Measurements from ENCODE around the gene UAP1L1.

The UAP1L1 gene

DNA sequence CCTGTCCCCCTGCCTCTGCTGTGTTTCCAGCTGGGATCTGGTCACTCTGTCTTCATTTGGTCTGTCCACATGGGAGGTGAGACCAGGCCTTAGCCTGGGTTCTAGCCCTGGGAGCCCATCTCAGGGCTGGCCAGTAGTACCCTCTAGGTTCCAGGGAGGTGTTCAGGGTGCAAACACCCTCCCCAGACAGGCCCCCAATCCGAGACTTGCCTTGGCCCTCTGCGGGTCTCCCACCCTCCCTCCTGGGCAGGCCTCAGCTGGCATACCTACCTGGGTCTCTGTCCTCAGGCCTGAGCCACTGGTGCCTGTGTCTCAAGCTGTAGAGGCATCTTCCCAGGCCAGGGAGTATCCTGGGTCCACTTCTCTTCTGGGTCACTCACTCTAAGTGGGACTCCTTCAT lies 6.0 kb upstream of the UAP1L1 start:
- no peak for DNase-seq (ENCODE audit: low read depth in 3 of 3, low spot score in 1 of 3)

DNA sequence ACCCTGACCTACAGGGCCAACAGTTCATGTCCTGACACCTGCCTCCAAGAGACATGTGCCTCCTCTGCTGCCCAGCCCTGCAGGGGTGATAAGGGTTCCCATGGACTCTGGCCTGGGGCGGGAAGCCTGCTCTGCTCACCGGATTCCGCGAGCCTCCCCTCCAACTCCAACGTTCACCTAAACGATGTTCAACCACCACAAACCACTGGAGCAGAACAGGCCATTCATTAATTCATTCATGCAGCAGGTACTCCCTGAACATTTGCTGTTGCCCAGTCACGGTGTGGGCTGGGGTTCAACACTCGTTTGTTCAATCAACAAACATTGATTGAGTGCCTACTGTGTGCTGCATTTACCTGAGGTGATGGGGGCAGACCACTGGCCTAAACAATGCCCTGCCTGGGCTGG lies 3.3 kb upstream of the UAP1L1 start:
- no peak for DNase-seq (ENCODE audit: low read depth in 3 of 3, low spot score in 1 of 3)

DNA sequence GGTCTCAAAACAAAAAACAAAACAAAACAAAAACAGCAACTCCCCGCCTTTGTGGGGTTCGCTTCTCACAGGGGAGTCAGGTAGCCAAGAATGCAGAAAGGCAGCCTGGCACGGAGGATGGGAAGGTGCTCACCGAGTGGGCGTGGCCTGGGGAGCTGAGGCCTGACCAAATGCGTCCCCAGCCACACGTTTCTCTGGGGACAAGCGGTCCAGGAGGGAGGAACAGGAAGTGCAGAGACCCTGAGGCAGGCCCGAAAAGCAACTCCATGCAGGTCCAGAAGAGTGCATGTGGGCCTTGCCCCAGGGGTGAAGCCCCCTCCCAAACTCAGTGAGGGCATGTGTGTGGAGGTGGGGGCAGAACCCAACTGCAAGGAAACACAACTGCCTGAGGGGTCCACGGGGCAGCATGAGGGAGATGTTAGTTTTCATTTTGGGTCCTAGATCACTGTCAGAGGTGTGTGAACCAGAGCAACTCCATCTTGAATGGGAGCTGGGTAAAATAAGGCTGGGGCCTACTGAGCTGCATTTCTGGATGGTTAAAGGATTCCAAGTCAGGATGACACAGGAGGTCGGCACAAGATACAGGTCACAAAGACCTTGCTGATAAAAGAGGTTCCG lies 2.6 kb upstream of the UAP1L1 start:
- DNase-seq (ENCODE audit: low read depth in 3 of 3, low spot score in 1 of 3) = no peak

DNA sequence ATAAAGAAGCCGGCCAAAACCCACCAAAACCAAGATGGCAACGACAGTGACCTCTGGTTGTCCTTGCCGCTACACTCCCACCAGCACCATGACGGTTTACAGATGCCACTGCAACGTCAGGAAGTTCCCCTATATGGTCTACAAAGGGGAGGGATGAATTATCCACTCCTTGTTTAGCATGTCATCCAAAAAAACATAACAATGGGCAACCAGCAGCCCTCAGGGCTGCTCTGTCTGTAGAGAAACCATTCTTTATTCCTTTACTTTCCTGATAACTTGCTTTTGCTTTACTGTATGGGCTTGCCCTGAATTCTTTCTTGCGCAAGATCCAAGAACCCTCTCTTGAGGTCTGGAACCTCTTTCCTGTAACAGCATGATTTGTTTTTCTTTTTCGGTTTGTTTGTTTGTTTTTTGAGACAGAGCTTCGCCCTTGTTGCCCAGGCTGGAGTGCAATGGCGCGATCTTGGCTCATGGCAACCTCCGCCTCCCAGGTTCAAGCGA lies 2.0 kb upstream of the UAP1L1 start:
- DNase-seq (ENCODE audit: low read depth in 3 of 3, low spot score in 1 of 3) = no peak

DNA sequence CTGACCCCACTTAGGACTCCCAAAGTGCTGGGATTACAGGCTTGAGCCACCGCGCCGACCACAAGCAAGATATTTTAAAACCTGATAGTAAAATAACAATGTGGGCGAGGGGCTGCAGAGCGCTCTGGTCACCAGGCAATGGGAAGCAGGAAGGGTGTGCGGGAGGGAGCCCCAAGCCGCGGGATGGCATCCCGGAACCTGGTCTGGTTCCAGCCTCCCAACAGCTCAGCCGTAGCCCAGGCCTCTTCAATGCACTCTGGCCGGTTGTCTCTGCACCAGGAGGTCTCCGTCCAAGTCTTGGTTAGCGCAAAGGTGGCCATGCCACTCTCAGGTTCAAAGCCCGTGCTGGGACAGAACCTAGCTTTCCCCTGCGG lies 694 bp upstream of the UAP1L1 start:
- no peak for DNase-seq (ENCODE audit: low read depth in 3 of 3, low spot score in 1 of 3)

DNA sequence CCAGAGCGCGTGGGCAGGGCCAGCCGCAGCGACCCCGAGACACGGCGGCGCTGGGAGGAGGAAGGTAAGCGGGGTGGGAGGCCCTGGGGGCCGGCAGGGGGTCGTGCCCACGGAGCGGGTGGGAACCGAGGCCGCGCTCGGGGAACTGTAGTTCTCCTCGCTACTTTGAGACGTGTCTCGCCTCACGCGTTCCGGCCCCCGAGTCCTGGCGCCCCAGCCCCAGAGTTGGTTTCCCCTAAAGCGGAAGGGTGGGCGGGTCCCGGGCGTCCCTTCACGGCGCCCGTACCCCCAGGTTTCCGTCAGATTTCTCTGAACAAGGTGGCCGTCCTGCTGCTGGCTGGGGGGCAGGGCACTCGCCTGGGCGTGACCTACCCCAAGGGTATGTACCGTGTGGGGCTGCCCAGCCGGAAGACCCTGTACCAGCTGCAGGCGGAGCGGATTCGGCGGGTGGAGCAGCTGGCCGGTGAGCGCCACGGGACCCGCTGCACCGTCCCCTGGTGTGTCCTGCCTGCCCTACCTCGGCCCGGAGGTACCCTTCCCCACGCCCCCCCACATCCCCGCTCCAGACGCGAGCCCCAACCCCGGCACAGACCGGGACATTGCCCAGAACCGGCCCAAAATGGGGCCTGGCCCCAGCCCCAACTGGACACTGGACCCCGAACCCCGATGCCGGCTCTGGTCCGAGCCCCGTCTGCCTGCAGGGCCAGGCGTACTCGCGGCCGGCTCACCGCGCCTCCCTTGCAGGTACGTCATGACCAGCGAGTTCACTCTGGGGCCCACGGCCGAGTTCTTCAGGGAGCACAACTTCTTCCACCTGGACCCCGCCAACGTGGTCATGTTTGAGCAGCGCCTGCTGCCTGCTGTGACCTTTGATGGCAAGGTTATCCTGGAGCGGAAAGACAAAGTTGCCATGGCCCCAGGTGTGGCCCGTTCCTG lies 709 bp downstream of the UAP1L1 start:
- no peak for DNase-seq (ENCODE audit: low read depth in 3 of 3, low spot score in 1 of 3)

DNA sequence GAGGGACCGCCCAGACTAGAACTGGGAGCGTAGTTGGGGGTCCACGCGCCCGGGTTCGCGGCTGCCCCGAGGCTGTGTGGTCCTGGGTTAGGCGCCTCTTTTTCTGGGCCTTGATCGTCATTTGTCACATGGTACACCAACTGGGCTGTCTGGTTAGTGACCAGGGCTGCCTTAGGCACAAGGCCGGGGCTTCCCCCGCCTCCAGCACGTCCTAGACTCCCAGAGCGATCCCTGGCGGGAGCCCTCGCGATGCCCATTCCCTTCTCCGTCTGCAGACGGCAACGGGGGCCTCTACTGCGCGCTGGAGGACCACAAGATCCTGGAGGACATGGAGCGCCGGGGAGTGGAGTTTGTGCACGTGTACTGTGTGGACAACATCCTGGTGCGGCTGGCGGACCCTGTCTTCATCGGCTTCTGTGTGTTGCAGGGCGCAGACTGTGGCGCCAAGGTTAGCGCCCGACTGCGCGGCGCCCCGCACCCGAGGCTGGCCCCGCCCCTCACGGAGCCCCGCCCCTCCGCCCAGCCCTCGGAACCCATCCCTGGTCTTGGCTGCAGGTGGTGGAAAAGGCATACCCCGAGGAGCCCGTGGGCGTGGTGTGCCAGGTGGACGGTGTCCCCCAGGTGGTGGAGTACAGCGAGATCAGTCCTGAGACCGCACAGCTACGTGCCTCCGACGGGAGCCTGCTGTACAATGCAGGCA lies 1.5 kb downstream of the UAP1L1 start:
- no peak for DNase-seq (ENCODE audit: low read depth in 3 of 3, low spot score in 1 of 3)

DNA sequence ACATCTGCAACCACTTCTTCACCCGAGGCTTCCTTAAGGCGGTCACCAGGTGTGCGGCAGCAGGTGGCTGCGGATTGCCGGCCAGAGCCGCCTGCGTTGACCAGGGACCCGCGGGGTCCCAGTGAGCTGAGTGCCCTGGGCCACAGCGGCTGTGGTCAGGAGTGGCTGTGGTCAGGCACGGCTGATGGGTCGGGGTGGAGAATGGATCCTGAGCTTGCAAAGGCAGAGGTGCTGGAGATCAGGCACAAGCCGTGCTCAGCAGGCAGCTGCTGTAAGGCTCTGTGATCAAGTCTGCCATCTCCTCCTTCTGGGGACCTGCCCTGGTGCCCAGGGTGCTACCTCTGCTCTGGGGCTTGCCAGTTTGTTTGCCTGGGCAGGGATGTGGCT lies 2.1 kb downstream of the UAP1L1 start:
- DNase-seq (ENCODE audit: low read depth in 3 of 3, low spot score in 1 of 3) = no peak

DNA sequence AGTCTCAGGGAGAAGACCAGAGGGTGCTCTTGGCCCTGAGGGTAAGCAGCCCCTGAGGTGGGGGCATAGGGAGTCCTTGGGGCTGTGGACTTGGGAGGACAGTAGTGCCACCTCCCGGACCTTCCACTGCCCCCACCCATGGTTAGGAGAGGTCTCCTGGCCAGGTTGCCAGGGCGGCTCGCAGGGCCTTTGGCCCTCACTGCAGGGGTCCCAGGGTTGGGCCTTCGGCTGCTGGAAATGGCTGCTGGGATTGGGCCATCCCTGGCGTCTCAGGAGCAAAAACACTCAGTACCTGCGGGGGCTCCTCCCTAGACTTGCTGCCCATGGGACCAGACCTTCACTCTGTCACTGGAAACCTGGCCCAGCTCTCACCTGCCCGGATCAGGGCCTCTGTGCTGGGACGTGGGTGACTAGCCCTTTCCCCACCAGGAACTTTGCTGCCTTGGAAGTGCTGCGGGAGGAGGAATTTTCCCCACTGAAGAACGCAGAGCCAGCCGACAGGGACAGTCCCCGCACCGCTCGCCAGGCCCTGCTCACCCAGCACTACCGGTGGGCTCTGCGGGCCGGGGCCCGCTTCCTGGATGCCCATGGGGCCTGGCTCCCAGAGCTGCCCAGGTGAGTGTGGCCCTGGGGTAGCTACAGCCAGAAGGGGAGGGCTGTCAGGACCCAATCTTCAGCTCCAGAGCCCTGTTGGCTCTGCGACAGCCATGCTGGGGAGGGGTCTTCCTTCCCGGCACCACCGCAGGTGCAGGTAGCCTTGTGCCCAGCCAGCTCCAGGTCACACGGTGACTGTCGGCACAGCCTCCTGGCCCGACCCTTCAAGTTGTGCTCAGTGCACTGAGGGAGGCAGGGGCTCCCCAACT lies 3.2 kb downstream of the UAP1L1 start:
- DNase-seq (ENCODE audit: low read depth in 3 of 3, low spot score in 1 of 3) = no peak

DNA sequence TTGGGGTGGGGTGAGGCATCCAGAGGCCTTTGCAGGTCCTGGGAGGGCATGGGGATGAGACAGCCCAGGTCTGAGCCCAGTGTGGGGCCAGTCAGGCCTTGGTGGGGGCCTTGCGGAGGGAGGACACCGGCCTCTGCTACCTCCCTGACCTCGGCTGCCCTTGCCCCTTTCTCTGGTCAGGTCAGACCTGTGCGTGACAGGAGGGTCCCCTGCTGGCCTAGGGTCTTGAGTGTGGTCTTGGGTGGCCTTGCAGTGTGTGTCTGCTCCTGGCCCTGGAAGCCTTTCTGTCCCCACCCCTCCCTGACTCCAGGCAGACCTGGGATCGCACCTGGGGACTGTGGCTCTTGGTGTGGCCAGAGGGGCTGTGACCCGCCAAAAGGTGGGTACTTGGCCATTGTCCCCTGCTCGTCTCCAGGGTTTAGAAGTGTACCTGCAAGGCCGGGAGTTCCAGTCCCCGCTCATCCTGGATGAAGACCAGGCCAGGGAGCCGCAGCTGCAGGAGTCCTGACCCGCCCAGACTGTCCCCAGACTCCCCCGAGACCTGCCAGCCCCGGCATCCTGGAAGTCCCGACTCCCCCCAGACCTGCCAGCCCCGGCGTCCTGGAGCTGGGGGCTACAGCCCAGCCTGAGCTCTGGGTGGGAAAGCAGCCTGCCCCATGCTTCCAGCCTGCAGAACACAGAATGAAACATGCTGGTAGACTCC lies 5.1 kb downstream of the UAP1L1 start:
- DNase-seq (ENCODE audit: low read depth in 3 of 3, low spot score in 1 of 3) = no peak

DNA sequence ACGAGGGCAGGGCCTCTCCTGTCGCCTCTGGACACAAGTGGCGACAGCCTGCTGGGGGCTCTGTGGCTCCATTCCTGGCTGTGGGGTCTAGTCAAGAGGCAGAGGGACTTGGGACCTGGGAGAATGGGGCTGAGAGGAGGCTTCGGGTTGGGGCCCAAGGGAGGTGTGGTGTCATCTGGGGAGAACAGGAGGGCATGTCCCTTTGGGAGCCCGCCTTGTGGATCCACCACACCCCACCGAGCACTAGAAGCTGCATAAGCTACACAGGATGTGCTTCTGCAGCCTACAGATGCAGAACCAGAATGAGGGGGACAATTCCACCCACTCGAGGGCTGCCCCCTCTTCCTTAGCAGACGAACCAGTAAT lies 5.6 kb downstream of the UAP1L1 start:
- no peak for DNase-seq (ENCODE audit: low read depth in 3 of 3, low spot score in 1 of 3)

DNA sequence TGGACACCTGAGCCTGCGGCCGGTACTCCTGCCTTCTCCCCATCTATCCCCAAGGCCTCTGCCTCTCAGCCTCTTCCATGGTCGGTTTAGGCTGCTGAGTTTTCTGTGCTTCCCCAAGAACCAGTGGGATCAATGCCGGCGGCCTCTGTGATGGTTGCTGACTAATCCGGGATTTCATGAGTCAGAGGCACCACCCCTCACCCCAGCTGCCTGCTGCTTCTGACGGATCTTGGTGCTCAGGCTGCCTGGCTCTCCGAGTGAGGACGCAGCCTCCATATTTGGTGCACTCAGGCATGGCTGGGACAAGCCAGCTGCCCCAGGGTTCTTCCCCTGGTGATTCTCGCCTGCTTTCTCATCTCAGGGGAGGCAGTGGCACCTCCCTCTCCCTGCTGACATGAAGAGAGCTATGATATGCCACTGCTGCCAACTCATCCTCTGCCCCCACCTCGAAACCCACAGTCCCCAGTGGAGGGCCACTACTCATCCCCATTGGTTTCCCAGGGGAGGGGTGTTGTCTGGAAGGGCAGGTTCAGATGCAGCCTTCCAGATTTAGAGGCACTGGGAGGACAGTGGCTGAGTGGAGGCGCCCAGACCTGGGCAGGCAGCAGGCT lies 6.2 kb downstream of the UAP1L1 start:
- DNase-seq (ENCODE audit: low read depth in 3 of 3, low spot score in 1 of 3) = no peak

DNA sequence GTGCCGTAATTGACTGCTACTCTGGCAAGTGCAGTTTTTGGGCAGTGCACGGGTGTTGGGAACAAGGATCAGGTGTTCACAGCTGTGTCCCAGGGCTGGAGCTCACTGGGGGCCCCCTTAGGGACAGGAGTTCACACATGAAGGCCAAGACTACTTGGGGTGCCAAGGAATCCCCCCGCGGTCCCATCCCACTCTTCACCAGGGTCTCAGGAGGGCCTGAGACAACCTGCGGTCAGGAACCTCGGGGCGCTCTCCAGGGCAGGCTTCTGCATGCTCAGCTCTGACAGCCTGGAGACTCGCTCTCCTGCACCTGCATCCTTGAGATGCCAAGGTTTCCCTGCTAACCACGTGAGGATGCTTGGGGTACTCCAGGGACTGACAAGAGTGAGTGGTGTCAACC lies 7.2 kb downstream of the UAP1L1 start:
- no peak for DNase-seq (ENCODE audit: low read depth in 3 of 3, low spot score in 1 of 3)

DNA sequence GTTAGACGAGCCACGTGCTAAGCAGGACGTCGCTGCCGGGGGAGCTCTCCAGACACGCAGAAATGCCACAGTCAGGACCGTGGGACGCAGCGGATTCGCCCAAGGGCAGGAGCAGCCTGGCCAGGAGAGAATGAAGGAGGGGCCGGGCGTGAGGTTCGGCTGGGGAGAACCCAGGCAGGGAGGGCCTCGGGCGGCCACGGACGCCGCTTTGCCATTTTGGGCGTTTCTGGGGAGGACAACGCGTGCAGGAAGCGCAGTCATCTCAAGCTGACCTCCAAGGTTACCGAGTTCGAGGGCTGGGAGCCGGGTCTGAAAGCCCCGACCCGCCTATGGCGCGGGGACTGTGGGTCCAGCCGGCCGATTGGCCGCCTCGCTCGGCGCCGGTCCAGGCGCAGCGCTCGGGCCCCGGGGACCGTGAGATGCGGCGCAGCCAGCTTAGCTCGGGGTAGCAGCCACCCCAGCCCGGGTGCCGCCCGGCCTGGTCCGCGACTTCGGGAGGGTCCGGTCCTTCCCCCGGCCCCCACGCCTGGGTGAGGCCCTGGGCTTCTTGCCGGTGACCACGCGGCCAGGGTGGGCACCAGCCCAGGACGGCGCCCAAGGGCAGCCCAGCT lies 8.7 kb downstream of the UAP1L1 start:
- DNase-seq (ENCODE audit: low read depth in 3 of 3, low spot score in 1 of 3) = peak in 1 of 3 donors; percentile 25

DNA sequence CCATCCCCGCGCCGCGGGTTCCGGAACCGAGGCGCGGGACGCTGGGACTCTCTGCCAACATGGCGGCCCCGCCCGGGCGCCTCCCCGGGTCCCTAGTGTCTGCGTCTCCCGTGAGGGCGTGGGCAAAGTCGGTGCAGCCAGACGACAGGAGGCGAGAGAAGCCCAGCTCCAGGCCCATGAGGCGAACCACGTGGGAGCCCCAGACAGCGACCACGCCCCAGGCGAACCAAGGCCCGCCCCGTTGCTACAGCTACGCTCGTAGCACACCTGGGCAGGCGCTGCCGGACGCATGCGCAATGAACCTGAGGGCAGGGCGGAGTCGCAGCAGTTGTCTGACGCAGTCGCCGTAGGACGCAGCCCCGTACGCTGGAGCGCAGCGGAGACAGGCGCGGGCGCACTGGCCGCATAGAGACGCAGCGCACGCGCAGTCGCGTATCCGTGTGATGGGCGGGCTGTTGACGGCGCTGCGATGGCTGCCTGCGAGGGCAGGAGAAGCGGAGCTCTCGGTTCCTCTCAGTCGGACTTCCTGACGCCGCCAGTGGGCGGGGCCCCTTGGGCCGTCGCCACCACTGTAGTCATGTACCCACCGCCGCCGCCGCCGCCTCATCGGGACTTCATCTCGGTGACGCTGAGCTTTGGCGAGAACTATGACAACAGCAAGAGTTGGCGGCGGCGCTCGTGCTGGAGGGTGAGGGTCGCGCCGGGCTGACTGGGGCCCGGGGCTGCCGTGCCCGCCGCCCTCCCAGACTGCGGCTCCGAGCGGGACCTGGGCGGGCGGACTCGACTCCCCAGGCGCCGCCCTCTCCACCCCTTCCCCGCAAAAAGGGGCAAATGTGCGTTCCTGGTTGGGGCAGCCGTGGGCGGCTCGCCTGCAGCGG lies 9.5 kb downstream of the UAP1L1 start, which contains the start of gene MAN1B1:
Gene MAN1B1, plus strand, starts transcription at position 455 of the 878 bp plus-strand sequence. Its CDS starts 15 bp downstream, at position 470.
- peak; percentile 97 to 100 (median 99) for DNase-seq (ENCODE audit: low read depth in 3 of 3, low spot score in 1 of 3)

DNA sequence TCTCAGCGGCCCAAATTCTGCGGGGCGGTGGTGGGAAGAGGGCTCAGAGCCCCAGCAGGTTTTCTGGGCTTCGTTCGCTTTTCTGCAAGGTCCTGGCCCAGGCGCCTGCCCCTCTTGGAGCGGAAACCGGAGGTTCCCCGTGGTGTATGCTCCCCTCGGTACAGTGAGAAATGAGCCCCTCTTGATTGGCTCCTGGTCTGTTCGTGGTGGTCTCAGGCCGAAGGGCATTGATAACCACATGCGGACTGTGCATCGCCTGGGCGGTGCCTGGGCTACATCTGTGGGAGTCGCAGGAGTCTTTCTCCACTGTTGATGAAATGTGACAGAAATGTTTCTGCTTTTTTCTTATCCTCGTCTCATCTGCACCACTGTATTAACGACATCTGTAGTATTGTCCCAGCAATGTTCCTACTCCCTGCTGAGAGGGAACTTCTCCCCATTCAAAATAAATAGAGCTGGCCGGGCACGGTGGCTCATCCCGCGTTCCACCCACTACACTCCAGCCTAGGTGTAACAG lies 10.2 kb downstream of the UAP1L1 start:
- DNase-seq (ENCODE audit: low read depth in 3 of 3, low spot score in 1 of 3) = no peak

DNA sequence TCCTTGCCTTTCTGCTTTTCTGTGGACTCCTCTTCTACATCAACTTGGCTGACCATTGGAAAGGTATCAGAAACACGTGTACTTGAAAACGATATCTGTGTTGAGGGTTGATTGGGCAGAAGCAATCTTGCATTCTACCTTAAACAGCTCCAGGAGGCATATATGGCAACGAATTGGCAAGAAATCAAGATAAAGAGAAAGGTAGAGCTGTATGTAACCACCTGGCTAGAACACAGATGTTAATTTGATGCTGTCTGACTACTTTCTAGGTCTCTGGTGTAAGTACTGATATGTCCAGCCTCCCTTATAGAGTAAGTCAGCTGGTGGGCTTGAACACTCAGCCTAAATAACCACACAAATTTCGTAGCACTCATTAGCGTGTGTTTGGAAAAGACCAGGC lies 10.8 kb downstream of the UAP1L1 start:
- DNase-seq (ENCODE audit: low read depth in 3 of 3, low spot score in 1 of 3) = no peak

DNA sequence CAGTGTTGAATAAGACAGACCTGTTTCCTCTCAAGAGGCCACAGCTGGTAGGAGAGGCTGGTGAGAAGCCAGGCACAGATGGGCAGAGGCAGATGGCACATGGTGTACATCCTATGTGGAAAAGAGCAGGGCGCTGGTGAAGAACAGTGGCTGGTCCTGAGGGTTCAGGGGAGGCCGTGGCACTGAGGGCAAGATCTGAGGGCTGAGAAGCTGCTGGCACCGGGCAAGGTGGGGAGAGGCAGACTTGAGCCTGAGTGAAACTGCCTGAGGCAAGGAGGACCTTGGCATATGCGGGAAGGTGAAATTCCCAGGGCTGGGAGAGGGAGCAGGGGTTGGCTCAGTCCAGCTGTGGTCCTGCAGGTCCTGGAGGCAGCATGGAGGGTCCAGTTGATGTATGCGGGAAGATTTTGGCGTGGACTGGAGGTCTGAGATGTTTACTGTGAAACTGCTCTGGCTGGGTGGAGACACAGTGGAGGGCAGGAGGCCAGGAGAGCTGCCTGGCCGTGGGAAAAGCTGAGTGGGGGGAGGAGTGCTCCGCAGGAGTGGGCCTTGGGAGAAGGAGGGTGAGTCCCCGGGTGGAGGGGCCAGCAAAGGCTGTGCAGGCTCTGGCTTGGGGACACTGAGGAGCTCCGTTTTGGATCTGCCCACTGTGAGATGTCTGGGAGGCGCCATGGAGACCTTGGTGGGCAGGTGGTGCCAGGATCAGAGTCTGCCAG lies 12.1 kb downstream of the UAP1L1 start:
- no peak for DNase-seq (ENCODE audit: low read depth in 3 of 3, low spot score in 1 of 3)

Measured in stimulated activated CD4-positive, alpha-beta T cell treated with anti-CD3 and anti-CD28 coated beads, TNF-alpha, amount 100 ng/mL, for 1 hour (primary cell).